ENCODE measurements around the gene KPNA4. TPM values are rescaled to one million over a fixed set of nuclear protein-coding genes. Genes with fewer than 3 reads are reported as not detected.

Gene KPNA4
- total and polyA plus RNA-seq, 2 donors (not counting 1 experiment from before 2014, with no cell fraction given) = 33.0 to 38.8 TPM

DNA sequence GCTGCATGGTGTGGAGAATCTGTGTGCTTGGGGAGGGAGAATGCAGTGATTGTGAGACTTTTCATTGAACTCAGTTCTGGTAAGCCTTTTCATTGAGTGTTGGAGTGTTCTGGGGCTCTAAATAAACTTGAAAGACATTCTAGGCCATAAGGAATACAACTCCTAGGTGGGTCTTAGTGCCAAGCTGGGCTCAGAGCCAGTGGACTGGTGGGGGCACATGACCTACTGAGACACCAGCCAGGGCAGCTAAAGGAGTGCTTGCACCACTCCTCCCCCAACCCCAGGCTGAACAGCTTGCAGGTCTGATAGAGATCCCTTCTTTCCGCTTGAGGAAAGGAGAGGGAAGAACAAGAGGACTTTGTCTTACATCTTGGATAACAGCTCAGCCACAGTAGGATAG, 21.7 kb upstream of the KPNA4 start:
- H3K4me2 ChIP-seq (ENCODE audit: extremely low read depth, insufficient read depth, low read length) = no peak overlapping the region
- H3K36me3 ChIP-seq (ENCODE audit: control insufficient read depth, insufficient read depth, low read length) = no peaks in the 10 kb centered on the region
- no peaks in the 10 kb centered on the region for H3K9me3 ChIP-seq (ENCODE audit: control insufficient read depth, insufficient read depth, low read depth, low read length)
- H3K27me3 ChIP-seq (ENCODE audit: control insufficient read depth, insufficient read depth, low read length) = peaks cover 2% of the 10 kb centered on the region
- H3K9ac ChIP-seq (ENCODE audit: insufficient read depth, low read length) = no peak overlapping the region
- no peak for TF ChIP-seq EZH2 (IDR thresholded peaks at IDR 0.05; ENCODE audit: low read length, missing control alignments)
- TF ChIP-seq, protein P1, sequence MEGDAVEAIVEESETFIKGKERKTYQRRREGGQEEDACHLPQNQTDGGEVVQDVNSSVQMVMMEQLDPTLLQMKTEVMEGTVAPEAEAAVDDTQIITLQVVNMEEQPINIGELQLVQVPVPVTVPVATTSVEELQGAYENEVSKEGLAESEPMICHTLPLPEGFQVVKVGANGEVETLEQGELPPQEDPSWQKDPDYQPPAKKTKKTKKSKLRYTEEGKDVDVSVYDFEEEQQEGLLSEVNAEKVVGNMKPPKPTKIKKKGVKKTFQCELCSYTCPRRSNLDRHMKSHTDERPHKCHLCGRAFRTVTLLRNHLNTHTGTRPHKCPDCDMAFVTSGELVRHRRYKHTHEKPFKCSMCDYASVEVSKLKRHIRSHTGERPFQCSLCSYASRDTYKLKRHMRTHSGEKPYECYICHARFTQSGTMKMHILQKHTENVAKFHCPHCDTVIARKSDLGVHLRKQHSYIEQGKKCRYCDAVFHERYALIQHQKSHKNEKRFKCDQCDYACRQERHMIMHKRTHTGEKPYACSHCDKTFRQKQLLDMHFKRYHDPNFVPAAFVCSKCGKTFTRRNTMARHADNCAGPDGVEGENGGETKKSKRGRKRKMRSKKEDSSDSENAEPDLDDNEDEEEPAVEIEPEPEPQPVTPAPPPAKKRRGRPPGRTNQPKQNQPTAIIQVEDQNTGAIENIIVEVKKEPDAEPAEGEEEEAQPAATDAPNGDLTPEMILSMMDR (conservative IDR thresholded peaks at IDR 0.05 in 1 of 2, IDR thresholded peaks at IDR 0.05 in 1 of 2; ENCODE audit: low read depth in 1 of 2, low read length in 2 of 2) = no peak
- H3K79me2 ChIP-seq (ENCODE audit: control insufficient read depth, insufficient read depth, low read length) = no peaks in the 10 kb centered on the region
- no peaks in the 10 kb centered on the region for H3K4me1 ChIP-seq (ENCODE audit: control insufficient read depth, extremely low read depth, insufficient read depth, low read length)
- no peak overlapping the region for H3K27ac ChIP-seq (ENCODE audit: insufficient read depth, low read length)
- no peak for DNase-seq (ENCODE audit: low read depth in 2 of 2)
- H3K4me3 ChIP-seq (replicated peaks in 1 of 4; ENCODE audit: control extremely low read depth in 1 of 4, insufficient read depth in 1 of 4, low read depth in 3 of 4, low read length in 4 of 4) = no peak overlapping the region
- H4K20me1 ChIP-seq (ENCODE audit: control insufficient read depth, extremely low read depth, insufficient read depth, low read length) = no peaks in the 10 kb centered on the region
- H2AFZ ChIP-seq (ENCODE audit: low read length) = no peak overlapping the region

DNA sequence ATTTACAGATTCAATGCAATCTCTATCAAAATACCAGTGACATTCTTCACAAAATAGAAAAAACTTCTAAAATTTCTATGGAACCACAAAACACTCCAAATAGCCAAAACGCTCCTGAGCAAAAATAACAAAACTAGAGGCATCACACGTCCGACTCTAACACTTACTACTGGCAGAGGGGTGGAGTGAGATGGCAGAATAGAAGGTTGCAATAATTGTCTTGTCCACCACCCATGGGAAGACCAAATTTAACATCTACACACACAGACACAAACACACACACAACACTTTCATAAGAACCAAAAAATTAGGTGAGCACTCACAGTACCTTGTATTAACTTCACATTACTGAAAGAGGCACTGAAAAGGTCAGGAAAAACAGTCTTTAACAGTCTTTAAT, 21.3 kb upstream of the KPNA4 start:
- no peaks in the 10 kb centered on the region for H3K4me1 ChIP-seq (ENCODE audit: control insufficient read depth, extremely low read depth, insufficient read depth, low read length)
- peaks cover 2% of the 10 kb centered on the region for H3K27me3 ChIP-seq (ENCODE audit: control insufficient read depth, insufficient read depth, low read length)
- H3K9me3 ChIP-seq (ENCODE audit: control insufficient read depth, insufficient read depth, low read depth, low read length) = no peaks in the 10 kb centered on the region
- H3K27ac ChIP-seq (ENCODE audit: insufficient read depth, low read length) = no peak overlapping the region
- H3K9ac ChIP-seq (ENCODE audit: insufficient read depth, low read length) = no peak overlapping the region
- no peak overlapping the region for H3K4me3 ChIP-seq (replicated peaks in 1 of 4; ENCODE audit: control extremely low read depth in 1 of 4, insufficient read depth in 1 of 4, low read depth in 3 of 4, low read length in 4 of 4)
- H3K79me2 ChIP-seq (ENCODE audit: control insufficient read depth, insufficient read depth, low read length) = no peaks in the 10 kb centered on the region
- H3K4me2 ChIP-seq (ENCODE audit: extremely low read depth, insufficient read depth, low read length) = no peak overlapping the region
- H3K36me3 ChIP-seq (ENCODE audit: control insufficient read depth, insufficient read depth, low read length) = no peaks in the 10 kb centered on the region
- H2AFZ ChIP-seq (ENCODE audit: low read length) = no peak overlapping the region
- no peaks in the 10 kb centered on the region for H4K20me1 ChIP-seq (ENCODE audit: control insufficient read depth, extremely low read depth, insufficient read depth, low read length)
- no peak for DNase-seq (ENCODE audit: low read depth in 2 of 2)
- TF ChIP-seq, protein P1 (conservative IDR thresholded peaks at IDR 0.05 in 1 of 2, IDR thresholded peaks at IDR 0.05 in 1 of 2; ENCODE audit: low read depth in 1 of 2, low read length in 2 of 2) = no peak
- TF ChIP-seq EZH2 (IDR thresholded peaks at IDR 0.05; ENCODE audit: low read length, missing control alignments) = no peak

DNA sequence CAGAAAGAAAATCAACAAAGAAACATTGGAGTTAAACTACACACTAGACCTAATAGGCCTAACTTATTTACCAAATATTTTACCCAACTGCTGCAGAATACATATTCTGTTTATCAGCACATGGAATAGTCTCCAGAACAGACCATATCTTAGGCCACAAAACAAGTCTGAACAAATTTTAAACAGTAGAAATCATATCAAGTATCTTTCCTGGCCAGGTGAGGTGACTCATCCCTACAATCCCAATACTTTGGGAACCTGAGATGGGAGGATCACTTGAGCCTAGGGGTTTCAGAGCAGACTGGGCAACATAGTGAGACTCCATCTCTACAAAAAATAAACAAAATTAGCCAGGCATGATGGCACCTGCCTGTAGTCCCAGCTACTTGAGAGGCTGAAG, 18.1 kb upstream of the KPNA4 start:
- Histone ChIP-seq H3K4me1 (ENCODE audit: control insufficient read depth, extremely low read depth, insufficient read depth, low read length) (no peaks in the 10 kb centered on the region), H3K36me3 (ENCODE audit: control insufficient read depth, insufficient read depth, low read length) (no peaks in the 10 kb centered on the region), H2AFZ (ENCODE audit: low read length) (no peak overlapping the region), H3K79me2 (ENCODE audit: control insufficient read depth, insufficient read depth, low read length) (no peaks in the 10 kb centered on the region), H3K9me3 (ENCODE audit: control insufficient read depth, insufficient read depth, low read depth, low read length) (no peaks in the 10 kb centered on the region), H3K9ac (ENCODE audit: insufficient read depth, low read length) (no peak overlapping the region), H3K27ac (ENCODE audit: insufficient read depth, low read length) (no peak overlapping the region), H3K27me3 (ENCODE audit: control insufficient read depth, insufficient read depth, low read length) (peaks cover 4% of the 10 kb centered on the region), H3K4me3 (replicated peaks in 1 of 4; ENCODE audit: control extremely low read depth in 1 of 4, insufficient read depth in 1 of 4, low read depth in 3 of 4, low read length in 4 of 4) (no peak overlapping the region), H3K4me2 (ENCODE audit: extremely low read depth, insufficient read depth, low read length) (no peak overlapping the region), H4K20me1 (ENCODE audit: control insufficient read depth, extremely low read depth, insufficient read depth, low read length) (no peaks in the 10 kb centered on the region)
- TF ChIP-seq EZH2 (IDR thresholded peaks at IDR 0.05; ENCODE audit: low read length, missing control alignments) = no peak
- TF ChIP-seq, protein P1 (conservative IDR thresholded peaks at IDR 0.05 in 1 of 2, IDR thresholded peaks at IDR 0.05 in 1 of 2; ENCODE audit: low read depth in 1 of 2, low read length in 2 of 2) = no peak
- no peak for DNase-seq (ENCODE audit: low read depth in 2 of 2)

Measured in fibroblast of lung (primary cell).